GM19099 (cell line): ENCODE results near the gene LAMTOR2.

Experiments
- POLR2A ChIP-seq: IDR thresholded peaks from 3 replicates; pipeline ENCODE4 v1.6.1; 2011; ENCODE audit warnings: low read depth; ENCODE audit not compliant: insufficient read length; ENCODE audit errors: extremely low read depth

The LAMTOR2 gene

GRCh38 chr1:156099282-156099681, 44.7 kb downstream of the LAMTOR2 start:
- no peak for TF ChIP-seq POLR2A

GRCh38 chr1:156100205-156100995, 45.8 kb downstream of the LAMTOR2 start:
- TF ChIP-seq POLR2A, result no peak

GRCh38 chr1:156101880-156102279, 47.3 kb downstream of the LAMTOR2 start:
- TF ChIP-seq POLR2A, result no peak

GRCh38 chr1:156102633-156103511, 48.3 kb downstream of the LAMTOR2 start:
- no peak for TF ChIP-seq POLR2A

DNA sequence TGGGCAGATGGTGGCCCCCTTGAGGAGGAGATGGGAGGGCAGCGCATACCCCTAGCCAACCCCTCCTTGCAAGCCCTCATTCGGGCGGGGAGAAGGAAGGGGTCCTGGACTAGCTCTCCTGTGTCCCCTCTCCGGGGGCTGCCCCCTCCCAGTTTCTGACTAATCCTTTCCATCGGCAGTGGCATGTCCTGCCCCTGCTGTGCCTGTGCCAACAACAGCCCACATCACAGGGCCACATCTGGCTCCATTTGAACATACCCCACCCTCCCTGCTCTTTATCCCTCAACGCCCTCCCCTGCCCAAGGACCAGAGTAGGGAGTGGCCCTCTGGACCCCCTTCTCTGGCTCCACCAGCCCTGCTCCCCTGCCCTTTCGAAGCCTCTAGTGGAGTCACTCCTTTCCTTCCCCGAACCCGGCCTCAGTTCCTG, 49.0 kb downstream of the LAMTOR2 start:
- TF ChIP-seq POLR2A, result no peak

DNA sequence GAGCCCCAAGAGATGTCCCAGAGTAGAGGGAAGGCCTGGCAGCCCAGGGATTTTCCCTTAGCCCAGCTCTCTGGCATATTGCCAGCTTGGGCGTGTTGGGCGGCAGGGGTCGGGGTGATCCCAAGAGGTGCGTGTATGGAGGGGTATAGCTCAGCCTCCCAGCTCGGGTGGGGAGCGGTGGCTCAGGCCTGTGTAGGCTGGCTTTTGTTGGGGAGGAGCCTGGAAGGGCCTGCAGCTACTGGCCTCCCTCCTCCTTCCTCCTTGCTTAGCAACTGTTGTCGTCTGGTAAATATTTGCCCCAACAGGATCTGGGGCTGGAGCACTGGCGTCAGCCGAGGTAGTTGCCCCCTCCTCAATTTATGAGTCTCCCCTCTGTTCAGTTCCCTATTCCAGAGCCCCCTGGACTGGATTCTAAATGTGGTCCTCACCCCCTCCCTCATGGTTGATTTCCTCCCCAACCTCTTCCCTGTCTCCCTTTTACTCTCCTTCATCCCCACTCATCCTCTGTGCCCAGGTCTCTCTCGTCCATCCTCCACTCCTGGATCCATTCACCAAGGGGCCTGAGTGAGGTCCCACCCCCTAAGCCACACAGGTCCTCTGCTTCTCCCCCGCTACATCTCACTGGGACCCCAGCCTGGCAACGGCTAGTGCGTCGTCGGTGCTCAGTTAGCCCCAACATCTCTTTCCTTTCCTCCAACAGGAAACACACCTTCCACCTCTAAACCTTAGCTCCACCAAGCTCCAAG, 49.7 kb downstream of the LAMTOR2 start:
- no peak for TF ChIP-seq POLR2A

DNA sequence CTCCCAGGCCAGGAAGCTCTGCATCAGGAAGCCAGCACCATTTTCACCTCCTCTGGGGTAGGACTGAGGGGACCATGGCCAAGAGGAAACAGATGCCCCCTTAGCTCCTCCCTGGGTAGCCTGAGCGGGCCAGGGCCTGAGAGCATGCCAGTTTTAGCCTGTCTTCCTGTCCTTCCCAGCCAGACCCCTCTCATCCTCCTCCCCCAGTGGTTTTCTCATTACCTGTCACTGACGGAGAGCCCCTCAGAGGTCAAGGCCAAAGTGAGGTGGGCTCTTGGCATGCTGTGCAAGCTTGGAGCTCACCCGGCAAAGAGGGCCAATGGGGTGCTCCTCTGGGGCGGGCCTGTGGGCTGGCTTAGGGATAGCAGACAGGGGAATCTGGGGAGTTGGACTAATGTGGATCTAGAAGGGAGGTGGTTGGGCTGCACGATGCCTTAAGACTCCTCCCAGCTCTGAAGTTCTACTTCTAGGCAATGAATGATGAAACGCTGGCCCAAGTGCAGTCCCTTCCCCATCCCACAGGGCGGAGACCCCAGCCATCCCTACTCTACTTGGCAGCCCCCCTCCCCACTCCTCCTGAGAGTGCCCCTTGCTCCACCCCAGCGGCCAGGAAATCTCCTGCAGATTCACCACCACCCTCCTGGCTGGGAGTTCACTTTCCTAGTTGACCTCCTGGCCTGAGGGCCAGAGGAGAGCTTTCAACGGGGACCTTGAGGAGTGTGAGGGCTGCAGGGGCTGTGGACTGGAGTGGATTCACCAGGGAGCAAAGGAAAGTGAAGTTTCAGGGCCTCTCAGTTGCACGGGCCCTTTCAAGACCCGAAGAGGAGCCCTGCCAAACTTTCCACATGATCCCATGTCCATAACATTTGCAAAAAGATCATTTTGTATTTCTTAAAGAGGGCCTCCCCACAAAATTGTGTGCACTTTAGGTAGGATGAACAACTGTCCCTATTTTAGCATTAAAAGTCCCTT, 50.6 kb downstream of the LAMTOR2 start:
- TF ChIP-seq POLR2A, result no peak

DNA sequence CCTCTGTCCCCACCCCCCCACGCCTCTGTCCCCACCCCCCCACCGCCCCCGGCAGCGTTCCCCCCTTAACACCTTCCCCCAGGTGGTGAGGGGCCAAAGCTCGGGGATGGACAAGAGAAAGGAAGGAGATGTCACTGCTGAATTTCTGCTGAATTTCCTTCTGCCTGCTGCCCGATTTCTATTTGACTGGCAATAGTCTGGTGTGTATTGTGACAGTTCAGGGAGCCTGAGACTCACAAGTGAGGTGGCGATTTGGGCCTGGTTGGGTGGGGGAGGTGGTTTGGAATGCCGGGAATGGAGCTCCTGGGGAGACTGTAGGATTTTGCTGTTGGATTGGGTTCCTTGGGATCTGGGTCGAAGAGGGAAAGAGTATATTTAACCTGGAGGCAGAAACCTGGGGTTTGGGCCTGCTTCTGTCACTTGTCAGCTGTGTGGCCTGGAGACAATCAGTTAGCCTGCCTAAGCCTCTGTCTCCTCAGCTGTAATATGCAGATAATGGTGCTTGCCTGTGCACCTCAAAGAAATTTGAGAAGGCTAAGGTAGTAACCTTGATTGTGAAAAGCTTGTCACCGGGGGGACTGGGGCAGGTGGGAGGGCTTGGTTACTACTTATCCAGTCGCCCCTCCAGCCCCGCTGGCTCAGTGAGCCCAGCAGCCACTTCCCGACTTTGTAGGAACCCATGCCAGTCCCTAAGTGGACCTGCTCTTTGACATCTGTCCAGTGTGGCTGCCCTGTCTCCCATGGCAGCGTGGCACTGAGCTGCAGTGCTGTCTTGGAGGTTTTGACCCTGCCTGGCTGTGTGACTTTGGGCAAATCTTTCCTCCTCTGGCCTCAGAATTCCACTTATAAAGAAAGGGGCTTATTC, 52.3 kb downstream of the LAMTOR2 start:
- TF ChIP-seq POLR2A, result no peak

DNA sequence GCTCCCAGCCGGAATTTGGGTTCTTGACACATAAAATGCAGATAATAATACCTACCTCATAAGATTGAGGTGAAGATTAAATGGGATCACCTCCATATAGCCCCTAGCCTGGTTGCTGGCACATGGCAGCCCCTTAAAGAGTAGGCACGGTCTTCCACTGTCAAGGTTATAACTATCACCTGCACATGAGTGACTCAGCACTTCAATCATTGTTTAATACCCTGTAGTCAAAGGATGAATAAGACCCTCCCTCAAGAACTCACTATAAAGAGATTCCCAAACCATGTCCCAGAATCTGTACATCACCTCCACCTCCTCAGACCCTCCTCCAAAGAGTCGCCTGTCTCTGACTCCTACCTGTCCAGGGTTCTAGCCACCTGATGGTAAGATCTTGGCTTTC, 53.5 kb downstream of the LAMTOR2 start:
- no peak for TF ChIP-seq POLR2A
